CD4-positive, alpha-beta T cell (primary cell): ENCODE measurements around the gene ZNF143. TPM values are rescaled to one million over a fixed set of nuclear protein-coding genes. Genes with fewer than 3 reads are reported as not detected.
"Not testable (repeated sequence)": the region's sequence is repeated elsewhere in the genome, so short reads cannot be mapped to it uniquely, and the experiment has no call there.

Source experiments
- ATAC-seq: fragments of 200-7000 bp; cut with Tn5 transposase; one replicate; pipeline ENCODE4 v1.10.0; 2022; ENCODE audit warnings: mild to moderate bottlenecking; ENCODE audit not compliant: poor library complexity
- CTCF ChIA-PET: fragments of 350-600 bp; sonication (Branson Sonifier 250); formaldehyde crosslinking; loops from one replicate; lab custom pipeline; 2021; ENCODE audit warnings: antibody characterized with exemption, inconsistent platforms; lab: Charles Lee
- POLR2A ChIA-PET: fragments of 350-600 bp; sonication (Branson Sonifier 250); formaldehyde crosslinking; loops from one replicate; lab custom pipeline; 2021; ENCODE audit warnings: antibody characterized with exemption, inconsistent platforms; lab: Charles Lee
- DNase-seq, 14 experiments: peaks; one replicate each; pipeline ENCODE4 v3.0.0-alpha.2; 2013 to 2020; ENCODE audit warnings: mixed read lengths in 2 of 14
- H3K27ac ChIP-seq, 2 donors: one replicate each; pipeline versions ENCODE4 v1.5.1 to v1.7.0; 2013; ENCODE audit warnings: low read length in 2 of 2, low read depth in 1 of 2, mild to moderate bottlenecking in 1 of 2
- H3K27me3 ChIP-seq, 2 experiments: 1 replicate in 1 of 2; 2 replicates in 1 of 2; pipeline versions ENCODE4 v1.6.1 to v1.7.0; 2013; ENCODE audit warnings: low read length in 2 of 2, control low read depth in 1 of 2, mild to moderate bottlenecking in 1 of 2, moderate library complexity in 1 of 2; ENCODE audit not compliant: insufficient read depth in 2 of 2, control insufficient read depth in 1 of 2
- H3K36me3 ChIP-seq: one replicate; pipeline ENCODE4 v1.6.1; 2013; ENCODE audit warnings: low read length, control low read depth; ENCODE audit not compliant: insufficient read depth
- H3K4me1 ChIP-seq: one replicate; pipeline ENCODE4 v1.6.1; 2013; ENCODE audit warnings: low read length, control low read depth; ENCODE audit not compliant: insufficient read depth
- H3K4me3 ChIP-seq: one replicate; pipeline ENCODE4 v1.5.1; 2013; ENCODE audit warnings: mild to moderate bottlenecking, low read length, moderate library complexity
- H3K9me3 ChIP-seq, 2 experiments: 1 replicate in 1 of 2; 2 replicates in 1 of 2; pipeline versions ENCODE4 v1.6.1 to v1.7.0; 2013; ENCODE audit warnings: low read length in 2 of 2, mild to moderate bottlenecking in 2 of 2, control low read depth in 1 of 2, moderate library complexity in 1 of 2; ENCODE audit not compliant: control insufficient read depth in 1 of 2, insufficient read depth in 1 of 2
- H3K27ac Mint-ChIP-seq: one replicate; pipeline ENCODE4 v1.8.0; 2020; ENCODE audit warnings: mixed read lengths
- H3K27me3 Mint-ChIP-seq: one replicate; pipeline ENCODE4 v1.8.0; 2021; ENCODE audit warnings: mixed read lengths
- H3K36me3 Mint-ChIP-seq: one replicate; pipeline ENCODE4 v1.8.0; 2021; ENCODE audit warnings: low read depth, mixed read lengths
- H3K4me1 Mint-ChIP-seq: one replicate; pipeline ENCODE4 v1.8.0; 2021; ENCODE audit warnings: low read depth, mixed read lengths
- H3K4me3 Mint-ChIP-seq: one replicate; pipeline ENCODE4 v1.8.0; 2020; ENCODE audit warnings: mild to moderate bottlenecking, mixed read lengths
- H3K9me3 Mint-ChIP-seq: one replicate; pipeline ENCODE4 v1.8.0; 2020; ENCODE audit warnings: mixed read lengths
- intact Hi-C, 2 experiments: fragments of 100-400 bp; cut with DNase I in 1 of 2; cut with micrococcal nuclease in 1 of 2; formaldehyde crosslinking; loops; one replicate each; pipeline versions ENCODE4 v1.15.1 to v1.9.0; 2023 to 2025; cut with DNase I, micrococcal nuclease
- total RNA-seq, 174 experiments: library from RNA in 2 of 174; stranded (reverse) in 2 of 174; gene quantifications; one replicate each; pipeline ENCODE4 v1.2.3 and lab custom pipeline; 2021 to 2026
- TF ChIP-seq, protein P1 (sequence below): fragments of 200-600 bp; IDR thresholded peaks from one replicate; pipeline ENCODE4 v1.8.0; 2022; ENCODE audit warnings: antibody characterized with exemption, mild to moderate bottlenecking

Gene ZNF143
- total RNA-seq, 2 experiments from 2014 or later, result 18.0 to 20.3 TPM

GRCh38 chr11:9512370-9513019, 51.7 kb downstream of the ZNF143 start:
- Histone ChIP-seq H3K9me3 (no peaks in the 10 kb centered on the region), H3K36me3 (peaks cover 74% of the 10 kb centered on the region), H3K27ac (no peak overlapping the region), H3K27me3 (no peaks in the 10 kb centered on the region), H3K4me1 (no peaks in the 10 kb centered on the region), H3K4me3 (no peak overlapping the region)
- intact Hi-C loops, result no loop called here
- no peaks in the 10 kb centered on the region for H3K4me1 Mint-ChIP-seq
- no peak for ATAC-seq
- CTCF ChIA-PET, result interaction anchor here (1.6 kb wide), 1 partner anchor 101 kb away, joined by 3 read pairs; no protein-coding TSS in a partner anchor
- TF ChIP-seq, protein P1, sequence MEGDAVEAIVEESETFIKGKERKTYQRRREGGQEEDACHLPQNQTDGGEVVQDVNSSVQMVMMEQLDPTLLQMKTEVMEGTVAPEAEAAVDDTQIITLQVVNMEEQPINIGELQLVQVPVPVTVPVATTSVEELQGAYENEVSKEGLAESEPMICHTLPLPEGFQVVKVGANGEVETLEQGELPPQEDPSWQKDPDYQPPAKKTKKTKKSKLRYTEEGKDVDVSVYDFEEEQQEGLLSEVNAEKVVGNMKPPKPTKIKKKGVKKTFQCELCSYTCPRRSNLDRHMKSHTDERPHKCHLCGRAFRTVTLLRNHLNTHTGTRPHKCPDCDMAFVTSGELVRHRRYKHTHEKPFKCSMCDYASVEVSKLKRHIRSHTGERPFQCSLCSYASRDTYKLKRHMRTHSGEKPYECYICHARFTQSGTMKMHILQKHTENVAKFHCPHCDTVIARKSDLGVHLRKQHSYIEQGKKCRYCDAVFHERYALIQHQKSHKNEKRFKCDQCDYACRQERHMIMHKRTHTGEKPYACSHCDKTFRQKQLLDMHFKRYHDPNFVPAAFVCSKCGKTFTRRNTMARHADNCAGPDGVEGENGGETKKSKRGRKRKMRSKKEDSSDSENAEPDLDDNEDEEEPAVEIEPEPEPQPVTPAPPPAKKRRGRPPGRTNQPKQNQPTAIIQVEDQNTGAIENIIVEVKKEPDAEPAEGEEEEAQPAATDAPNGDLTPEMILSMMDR, result no peak
- no peak overlapping the region for H3K27ac Mint-ChIP-seq
- H3K36me3 Mint-ChIP-seq, result peaks cover 75% of the 10 kb centered on the region
- H3K27me3 Mint-ChIP-seq, result no peaks in the 10 kb centered on the region
- H3K9me3 Mint-ChIP-seq, result no peaks in the 10 kb centered on the region
- no peak overlapping the region for H3K4me3 Mint-ChIP-seq
- POLR2A ChIA-PET, result no interaction called here
- no peak for DNase-seq

DNA sequence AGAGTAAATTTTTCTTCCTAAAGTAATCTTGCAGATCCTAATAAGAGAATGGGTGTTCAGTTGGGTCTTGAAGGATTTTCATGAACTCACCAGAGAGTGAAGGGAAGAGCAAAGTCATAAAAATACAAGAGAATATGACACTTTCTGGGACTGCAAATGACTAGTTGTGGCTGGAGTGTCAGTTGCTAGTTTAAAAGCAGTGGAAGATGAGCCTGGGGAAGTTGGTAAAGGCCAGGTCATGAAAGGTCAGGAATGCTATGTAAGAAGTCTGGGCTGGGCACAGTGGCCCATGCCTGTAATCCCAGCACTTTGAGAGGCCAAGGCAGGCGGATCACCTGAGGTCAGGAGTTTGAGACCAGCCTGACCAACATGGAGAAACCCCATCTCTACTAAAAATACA, 53.8 kb downstream of the ZNF143 start:
- H3K4me3 ChIP-seq, H3K4me1 Mint-ChIP-seq, H3K9me3 ChIP-seq, ATAC-seq, H3K27me3 Mint-ChIP-seq, H3K9me3 Mint-ChIP-seq, POLR2A ChIA-PET, H3K4me1 ChIP-seq, H3K27me3 ChIP-seq, CTCF ChIA-PET, H3K27ac Mint-ChIP-seq, H3K27ac ChIP-seq, intact Hi-C loops, H3K4me3 Mint-ChIP-seq, DNase-seq: not testable (repeated sequence)
- peaks cover 77% of the 10 kb centered on the region for H3K36me3 Mint-ChIP-seq
- H3K36me3 ChIP-seq, result peaks cover 74% of the 10 kb centered on the region

DNA sequence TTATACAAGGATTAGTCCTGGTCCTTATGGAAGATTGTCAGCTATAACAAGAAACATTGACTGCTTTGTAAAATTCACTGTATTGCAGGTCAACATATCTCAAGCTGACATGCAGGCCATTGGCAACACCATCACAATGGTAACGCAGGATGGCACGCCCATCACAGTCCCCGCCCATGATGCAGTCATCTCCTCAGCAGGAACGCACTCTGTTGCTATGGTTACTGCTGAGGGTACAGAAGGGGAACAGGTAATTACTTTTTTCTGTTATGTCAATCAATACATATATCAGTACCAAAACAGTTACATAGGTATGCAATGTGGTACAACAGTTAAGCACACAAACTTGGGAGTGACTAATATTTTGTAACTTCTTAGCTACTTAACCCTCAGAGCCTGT, 55.3 kb downstream of the ZNF143 start:
- no peaks in the 10 kb centered on the region for H3K9me3 Mint-ChIP-seq
- ATAC-seq (no peak), DNase-seq (peak in 1 of 14 experiments; percentile 10)
- H3K4me3 ChIP-seq, result no peak overlapping the region
- no peaks in the 10 kb centered on the region for H3K27me3 Mint-ChIP-seq
- POLR2A ChIA-PET, result no interaction called here
- no peaks in the 10 kb centered on the region for H3K27me3 ChIP-seq
- H3K36me3 Mint-ChIP-seq, result peaks cover 73% of the 10 kb centered on the region
- H3K4me1 Mint-ChIP-seq, result no peaks in the 10 kb centered on the region
- CTCF ChIA-PET, result interaction anchor here (0.7 kb wide), 1 partner anchor 10 kb away, joined by 3 read pairs; no protein-coding TSS in a partner anchor
- H3K4me3 Mint-ChIP-seq, result no peak overlapping the region
- no peaks in the 10 kb centered on the region for H3K9me3 ChIP-seq
- H3K4me1 ChIP-seq, result no peaks in the 10 kb centered on the region
- peaks cover 72% of the 10 kb centered on the region for H3K36me3 ChIP-seq
- H3K27ac ChIP-seq, result no peak overlapping the region
- TF ChIP-seq, protein P1, result no peak
- no peak overlapping the region for H3K27ac Mint-ChIP-seq
- intact Hi-C loops, result no loop called here
